ENCODE results near the gene ZNF611. TPM values are rescaled to one million over a fixed set of nuclear protein-coding genes. Genes with fewer than 3 reads are reported as not detected.
"Not testable (repeated sequence)": the region's sequence is repeated elsewhere in the genome, so short reads cannot be mapped to it uniquely, and the experiment has no call there.

Gene ZNF611
- polyA plus RNA-seq, 1 donor from 2014 or later = 11.8 TPM

GRCh38 chr19:52734331-52734892 is 432 bp downstream of the ZNF611 start:
- H3K9me3 ChIP-seq (ENCODE audit: low read length) = no peaks in the 10 kb centered on the region
- TF ChIP-seq POLR2AphosphoS5 (IDR thresholded peaks at IDR 0.05) = no peak
- TF ChIP-seq MXI1 (conservative IDR thresholded peaks at IDR 0.05; ENCODE audit: poor library complexity, severe bottlenecking) = peak; percentile 80
- TF ChIP-seq REST (IDR thresholded peaks at IDR 0.05; ENCODE audit: borderline replicate concordance) = no peak
- TF ChIP-seq RAD21 (conservative IDR thresholded peaks at IDR 0.05) = no peak
- H3K27me3 ChIP-seq (ENCODE audit: insufficient read depth, low read depth, low read length) = no peaks in the 10 kb centered on the region
- H3F3A ChIP-seq (ENCODE audit: insufficient read depth, low read length, poor library complexity, severe bottlenecking) = no peaks in the 10 kb centered on the region
- no peaks in the 10 kb centered on the region for H3K36me3 ChIP-seq (ENCODE audit: insufficient read depth, low read length)
- H3K79me2 ChIP-seq (replicated peaks; ENCODE audit: insufficient read depth, low read length) = no peaks in the 10 kb centered on the region
- no peaks in the 10 kb centered on the region for H4K20me1 ChIP-seq (ENCODE audit: insufficient read depth)
- peak overlapping the region; percentile 79 for H2AFZ ChIP-seq (ENCODE audit: low read depth, low read length)
- peak overlapping the region; percentile 51 for H3K4me2 ChIP-seq (ENCODE audit: low read length)
- H3K4me3 ChIP-seq (ENCODE audit: low read length) = peak overlapping the region; percentile 74
- H3K9ac ChIP-seq (ENCODE audit: low read length) = peak overlapping the region; percentile 72
- H3K9me2 ChIP-seq (ENCODE audit: insufficient read depth, low read length) = no peaks in the 10 kb centered on the region
- H3K27ac ChIP-seq (ENCODE audit: low read length) = peak overlapping the region; percentile 65

GRCh38 chr19:52726051-52726450 is 8.8 kb downstream of the ZNF611 start:
- not testable (repeated sequence) for H3K27ac ChIP-seq (ENCODE audit: low read length); H3K9me3 ChIP-seq (ENCODE audit: low read length); H3K79me2 ChIP-seq (replicated peaks; ENCODE audit: insufficient read depth, low read length); H3K4me2 ChIP-seq (ENCODE audit: low read length); H3K36me3 ChIP-seq (ENCODE audit: insufficient read depth, low read length); H3F3A ChIP-seq (ENCODE audit: insufficient read depth, low read length, poor library complexity, severe bottlenecking); H3K4me3 ChIP-seq (ENCODE audit: low read length); H3K27me3 ChIP-seq (ENCODE audit: insufficient read depth, low read depth, low read length); H3K9me2 ChIP-seq (ENCODE audit: insufficient read depth, low read length); H2AFZ ChIP-seq (ENCODE audit: low read depth, low read length); H3K9ac ChIP-seq (ENCODE audit: low read length); H4K20me1 ChIP-seq (ENCODE audit: insufficient read depth)

GRCh38 chr19:52725528-52725961 is 9.3 kb downstream of the ZNF611 start:
- no peak overlapping the region for H3K4me2 ChIP-seq (ENCODE audit: low read length)

More at GRCh38 chr19:52725528-52725961, 9.3 kb downstream of the ZNF611 start:
- Histone ChIP-seq H4K20me1 (ENCODE audit: insufficient read depth) (no peaks in the 10 kb centered on the region), H2AFZ (ENCODE audit: low read depth, low read length) (no peak overlapping the region), H3K9ac (ENCODE audit: low read length) (no peak overlapping the region), H3K9me2 (ENCODE audit: insufficient read depth, low read length) (no peaks in the 10 kb centered on the region), H3K9me3 (ENCODE audit: low read length) (peaks cover 3% of the 10 kb centered on the region), H3F3A (ENCODE audit: insufficient read depth, low read length, poor library complexity, severe bottlenecking) (no peaks in the 10 kb centered on the region), H3K27me3 (ENCODE audit: insufficient read depth, low read depth, low read length) (no peaks in the 10 kb centered on the region), H3K79me2 (replicated peaks; ENCODE audit: insufficient read depth, low read length) (no peaks in the 10 kb centered on the region), H3K36me3 (ENCODE audit: insufficient read depth, low read length) (no peaks in the 10 kb centered on the region), H3K4me3 (ENCODE audit: low read length) (no peak overlapping the region), H3K27ac (ENCODE audit: low read length) (no peak overlapping the region)
- TF ChIP-seq REST (IDR thresholded peaks at IDR 0.05; ENCODE audit: borderline replicate concordance) = no peak
